Subcutaneous adipose tissue (tissue), 4 donors: ENCODE results near the gene MINDY4. TPM values are rescaled to one million over a fixed set of nuclear protein-coding genes. Genes with fewer than 3 reads are reported as not detected.

ENCODE experiments used
- CTCF ChIP-seq: fragments of 450-650 bp; IDR thresholded peaks from one replicate; pipeline ENCODE4 v1.5.1; 2016; ENCODE audit warnings: low read depth, mild to moderate bottlenecking, control low read depth, antibody characterized with exemption, moderate library complexity
- total RNA-seq, 4 donors: library from RNA; depleted of rRNA; stranded (reverse); fragments of >200 nt; gene quantifications; one replicate each; pipeline ENCODE4 v1.1.0, GENCODE V29; 2016

MINDY4 gene
- total RNA-seq, 4 donors from 2014 or later, result 3.7 to 8.5 (median 7.4) TPM

- TF ChIP-seq CTCF, result no peak
These were observed 129.7 kb downstream of the MINDY4 start for GRCh38 chr7:30900803-30901362.

- TF ChIP-seq CTCF, result no peak
These were observed 130.6 kb downstream of the MINDY4 start for GRCh38 chr7:30901856-30902255.

GRCh38 chr7:30902466-30902865 lies 131.2 kb downstream of the MINDY4 start:
- TF ChIP-seq CTCF, result no peak

GRCh38 chr7:30903146-30903545 lies 131.9 kb downstream of the MINDY4 start:
- TF ChIP-seq CTCF, result no peak

- TF ChIP-seq CTCF, result no peak
These were observed 133.3 kb downstream of the MINDY4 start for GRCh38 chr7:30904561-30904960.

- TF ChIP-seq CTCF, result no peak
These were observed 134.1 kb downstream of the MINDY4 start for GRCh38 chr7:30905078-30906012.

- no peak for TF ChIP-seq CTCF
These were observed 134.8 kb downstream of the MINDY4 start for GRCh38 chr7:30906014-30906413.
